WI38 (cell line): ENCODE measurements around the gene COL13A1.

Experiments
- H3K4me3 ChIP-seq: 2 replicates; pipeline ENCODE4 v1.5.1; 2011; ENCODE audit warnings: low read depth, mild to moderate bottlenecking, control low read depth, low read length
- CTCF ChIP-seq: IDR thresholded peaks from 2 replicates; pipeline ENCODE4 v1.5.1; 2012; ENCODE audit warnings: low read depth, mild to moderate bottlenecking, control low read depth, low read length

Gene COL13A1

GRCh38 chr10:69760072-69760471 is 41.6 kb upstream of the COL13A1 start:
- no peak for TF ChIP-seq CTCF
- no peak overlapping the region for H3K4me3 ChIP-seq

GRCh38 chr10:69761320-69761719 is 40.4 kb upstream of the COL13A1 start:
- no peak overlapping the region for H3K4me3 ChIP-seq
- no peak for TF ChIP-seq CTCF

GRCh38 chr10:69766161-69766910 is 35.4 kb upstream of the COL13A1 start:
- H3K4me3 ChIP-seq, result no peak overlapping the region
- no peak for TF ChIP-seq CTCF

- no peak for TF ChIP-seq CTCF
- H3K4me3 ChIP-seq, result no peak overlapping the region
These were observed 33.9 kb upstream of the COL13A1 start for GRCh38 chr10:69767793-69768192.

GRCh38 chr10:69768386-69768785 is 33.3 kb upstream of the COL13A1 start:
- no peak overlapping the region for H3K4me3 ChIP-seq
- TF ChIP-seq CTCF, result no peak

- no peak for TF ChIP-seq CTCF
- H3K4me3 ChIP-seq, result no peak overlapping the region
These were observed 32.2 kb upstream of the COL13A1 start for GRCh38 chr10:69769395-69769992.

GRCh38 chr10:69772933-69773704 is 28.6 kb upstream of the COL13A1 start:
- H3K4me3 ChIP-seq, result no peak overlapping the region
- no peak for TF ChIP-seq CTCF
